Liver (tissue), 9 donors: ENCODE results near the gene SPEF1. TPM values are rescaled to one million over a fixed set of nuclear protein-coding genes. Genes with fewer than 3 reads are reported as not detected.

Experiments used
- DNase-seq: peaks from one replicate; pipeline ENCODE4 v3.0.0-alpha.2; 2017; ENCODE audit warnings: low spot score
- H3K27ac ChIP-seq, 2 donors: one replicate each; pipeline ENCODE4 v1.7.0; 2013; ENCODE audit warnings: inconsistent platforms in 2 of 2, low read length in 2 of 2, control low read depth in 1 of 2, low read depth in 1 of 2, mild to moderate bottlenecking in 1 of 2
- H3K27me3 ChIP-seq, 4 donors: one replicate each; pipeline versions ENCODE4 v1.6.1 to v1.7.0; 2013; ENCODE audit warnings: low read length in 3 of 4, inconsistent platforms in 1 of 4, mild to moderate bottlenecking in 1 of 4, moderate library complexity in 1 of 4; ENCODE audit not compliant: control insufficient read depth in 4 of 4, insufficient read depth in 4 of 4
- H3K36me3 ChIP-seq, 4 donors: one replicate each; pipeline versions ENCODE4 v1.6.1 to v1.7.0; 2013; ENCODE audit warnings: low read length in 3 of 4, mild to moderate bottlenecking in 3 of 4, low read depth in 1 of 4, moderate library complexity in 1 of 4; ENCODE audit not compliant: control insufficient read depth in 4 of 4, insufficient read depth in 3 of 4
- H3K4me1 ChIP-seq, 4 donors: one replicate each; pipeline versions ENCODE4 v1.6.1 to v1.7.0; 2013; ENCODE audit warnings: low read length in 3 of 4, mild to moderate bottlenecking in 3 of 4, moderate library complexity in 1 of 4; ENCODE audit not compliant: control insufficient read depth in 4 of 4, insufficient read depth in 4 of 4
- H3K4me3 ChIP-seq, 3 donors: one replicate each; pipeline versions ENCODE4 v1.6.1 to v1.7.0; 2013; ENCODE audit warnings: low read length in 3 of 3, control low read depth in 1 of 3, low read depth in 1 of 3, mild to moderate bottlenecking in 1 of 3
- H3K9ac ChIP-seq, 2 donors: one replicate each; pipeline ENCODE4 v1.7.0; 2013; ENCODE audit warnings: low read length in 2 of 2, mild to moderate bottlenecking in 2 of 2, moderate library complexity in 2 of 2, control low read depth in 1 of 2, low read depth in 1 of 2
- H3K9me3 ChIP-seq, 4 donors: one replicate each; pipeline versions ENCODE4 v1.6.1 to v1.7.0; 2013; ENCODE audit warnings: low read length in 3 of 4; ENCODE audit not compliant: control insufficient read depth in 4 of 4
- EGR1 ChIP-seq, 2 donors: IDR thresholded peaks; 2 replicates each; pipeline ENCODE4 v1.6.1; 2016 to 2018; ENCODE audit warnings: antibody characterized with exemption in 2 of 2, low read depth in 2 of 2
- FOXA1 ChIP-seq: IDR thresholded peaks from 2 replicates; pipeline ENCODE4 v1.6.1; 2016; ENCODE audit warnings: antibody characterized with exemption
- FOXA2 ChIP-seq: IDR thresholded peaks from 2 replicates; pipeline ENCODE4 v1.6.1; 2016; ENCODE audit warnings: antibody characterized with exemption
- GABPA ChIP-seq, 2 donors: IDR thresholded peaks in 1 of 2; conservative IDR thresholded peaks in 1 of 2; 2 replicates each; pipeline ENCODE4 v1.6.1; 2016; ENCODE audit warnings: antibody characterized with exemption in 2 of 2, mild to moderate bottlenecking in 1 of 2, moderate library complexity in 1 of 2
- HNF4A ChIP-seq, 2 donors: conservative IDR thresholded peaks; 2 replicates each; pipeline ENCODE4 v1.6.1; 2016; ENCODE audit warnings: antibody characterized with exemption in 2 of 2, mild to moderate bottlenecking in 2 of 2
- HNF4G ChIP-seq: IDR thresholded peaks from 2 replicates; pipeline ENCODE4 v1.6.1; 2016; ENCODE audit warnings: antibody characterized with exemption
- JUND ChIP-seq, 2 donors: IDR thresholded peaks; 2 replicates each; pipeline ENCODE4 v1.6.1; 2016; ENCODE audit warnings: antibody characterized with exemption in 2 of 2
- NR2F2 ChIP-seq: IDR thresholded peaks from 2 replicates; pipeline ENCODE4 v1.6.1; 2016; ENCODE audit warnings: antibody characterized with exemption
- RAD21 ChIP-seq, 2 donors: IDR thresholded peaks; 2 replicates each; pipeline ENCODE4 v1.6.1; 2016; ENCODE audit warnings: antibody characterized with exemption in 2 of 2, mild to moderate bottlenecking in 2 of 2
- SP1 ChIP-seq: IDR thresholded peaks from 2 replicates; pipeline ENCODE4 v1.6.1; 2018; ENCODE audit warnings: antibody characterized with exemption, mild to moderate bottlenecking
- TAF1 ChIP-seq: conservative IDR thresholded peaks from 2 replicates; pipeline ENCODE4 v1.6.1; 2016; ENCODE audit warnings: antibody characterized with exemption, mild to moderate bottlenecking
- YY1 ChIP-seq: IDR thresholded peaks from 2 replicates; pipeline ENCODE4 v1.6.1; 2016; ENCODE audit warnings: antibody characterized with exemption, mild to moderate bottlenecking
- WGBS: extraction: QIAGEN DNeasy Blood & Tissue Kit; methylation state at CpG from one replicate; pipeline ENCODE4 v1.1.7; 2013; 5-methylcytosine and 5-hydroxymethylcytosine counted together
- polyA plus RNA-seq, 2 donors: library from polyadenylated mRNA; stranded (reverse) in 1 of 2; unstranded in 1 of 2; fragments of 200-250 nt in 1 of 2; fragments of >200 nt in 1 of 2; fragmentation: Nextera tagmentation in 1 of 2; extraction: Ambion mirVana in 1 of 2; gene quantifications; one replicate each; pipeline versions ENCODE4 v1.2.1 to v1.2.3, GENCODE V29; 2013 to 2015
- total RNA-seq, 2 donors: library from RNA; depleted of rRNA; stranded (reverse); fragments of >200 nt; gene quantifications; one replicate each; pipeline ENCODE4 v1.2.3, GENCODE V29; 2014
- TF ChIP-seq, protein P1 (sequence below): IDR thresholded peaks from 2 replicates; pipeline ENCODE4 v1.6.1; 2016; ENCODE audit warnings: antibody characterized with exemption
- TF ChIP-seq, protein P2 (sequence below): IDR thresholded peaks from 2 replicates; pipeline ENCODE4 v1.6.1; 2016; ENCODE audit warnings: antibody characterized with exemption
- TF ChIP-seq, protein P3 (sequence below): IDR thresholded peaks from 2 replicates; pipeline ENCODE4 v1.6.1; 2016; ENCODE audit warnings: antibody characterized with exemption, mild to moderate bottlenecking
- donor health status: healthy.
- donor health status: healthy.
- donor health status: healthy.
- donor health status: healthy.
- donor health status: healthy.

The SPEF1 gene
- total and polyA plus RNA-seq, 4 donors: not detected

DNA sequence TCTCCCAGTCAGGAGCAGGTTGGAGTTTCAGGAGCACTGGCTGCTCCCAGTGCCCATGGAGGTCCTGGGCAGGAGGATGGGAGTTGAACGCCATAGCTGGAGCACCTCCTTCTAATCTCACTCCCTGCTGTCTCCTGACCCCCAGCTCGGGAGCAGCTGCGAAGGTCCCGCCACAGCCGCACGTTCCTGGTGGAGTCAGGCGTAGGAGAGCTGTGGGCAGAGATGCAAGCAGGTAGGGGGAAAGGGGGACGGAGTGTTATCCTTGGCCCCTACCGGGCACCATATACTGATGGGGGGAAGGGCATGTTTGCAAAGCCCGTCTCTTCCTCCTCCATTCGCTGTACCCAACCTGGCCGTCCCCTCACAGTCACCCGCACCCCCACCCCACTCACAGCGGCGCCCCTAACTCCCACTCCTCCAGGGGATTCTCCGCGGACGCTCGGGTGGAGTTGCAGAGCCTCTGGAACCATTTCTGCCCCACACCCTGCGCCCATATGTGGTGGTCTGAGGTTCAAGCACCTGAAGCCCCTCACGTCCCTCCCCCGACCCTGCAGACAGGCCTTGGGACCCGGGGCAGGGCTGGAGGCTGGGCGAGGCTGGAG is 32.1 kb downstream of the SPEF1 start (continued):
- TF ChIP-seq, protein P1, sequence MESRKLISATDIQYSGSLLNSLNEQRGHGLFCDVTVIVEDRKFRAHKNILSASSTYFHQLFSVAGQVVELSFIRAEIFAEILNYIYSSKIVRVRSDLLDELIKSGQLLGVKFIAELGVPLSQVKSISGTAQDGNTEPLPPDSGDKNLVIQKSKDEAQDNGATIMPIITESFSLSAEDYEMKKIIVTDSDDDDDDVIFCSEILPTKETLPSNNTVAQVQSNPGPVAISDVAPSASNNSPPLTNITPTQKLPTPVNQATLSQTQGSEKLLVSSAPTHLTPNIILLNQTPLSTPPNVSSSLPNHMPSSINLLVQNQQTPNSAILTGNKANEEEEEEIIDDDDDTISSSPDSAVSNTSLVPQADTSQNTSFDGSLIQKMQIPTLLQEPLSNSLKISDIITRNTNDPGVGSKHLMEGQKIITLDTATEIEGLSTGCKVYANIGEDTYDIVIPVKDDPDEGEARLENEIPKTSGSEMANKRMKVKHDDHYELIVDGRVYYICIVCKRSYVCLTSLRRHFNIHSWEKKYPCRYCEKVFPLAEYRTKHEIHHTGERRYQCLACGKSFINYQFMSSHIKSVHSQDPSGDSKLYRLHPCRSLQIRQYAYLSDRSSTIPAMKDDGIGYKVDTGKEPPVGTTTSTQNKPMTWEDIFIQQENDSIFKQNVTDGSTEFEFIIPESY: no peak
- TF ChIP-seq GABPA (IDR thresholded peaks at IDR 0.05 in 1 of 2, conservative IDR thresholded peaks at IDR 0.05 in 1 of 2) (no peak), FOXA2 (no peak)

DNA sequence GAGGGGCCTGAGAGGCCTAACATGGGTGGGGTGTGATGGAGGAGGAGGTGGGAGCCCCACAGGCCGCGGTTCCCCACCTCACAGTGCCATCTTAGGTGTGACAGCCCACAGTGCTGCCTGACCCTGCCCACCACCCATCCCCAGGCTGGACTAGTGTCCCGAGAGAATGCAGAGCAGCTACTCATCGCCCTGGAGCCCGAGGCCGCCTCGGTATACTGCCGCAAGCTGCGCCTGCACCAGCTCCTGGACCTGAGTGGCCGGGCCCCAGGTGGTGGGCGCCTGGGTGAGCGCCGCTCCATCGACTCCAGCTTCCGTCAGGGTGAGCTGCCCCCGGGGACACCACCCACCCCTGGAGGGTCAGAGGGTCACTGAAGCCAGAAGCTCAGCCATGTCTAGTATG is 33.2 kb downstream of the SPEF1 start:
- no peak overlapping the region for H3K9ac ChIP-seq
- TF ChIP-seq, protein P2, sequence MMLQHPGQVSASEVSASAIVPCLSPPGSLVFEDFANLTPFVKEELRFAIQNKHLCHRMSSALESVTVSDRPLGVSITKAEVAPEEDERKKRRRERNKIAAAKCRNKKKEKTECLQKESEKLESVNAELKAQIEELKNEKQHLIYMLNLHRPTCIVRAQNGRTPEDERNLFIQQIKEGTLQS: no peak
- TF ChIP-seq RAD21 (IDR thresholded peaks at IDR 0.05) (no peak), HNF4G (no peak), JUND (IDR thresholded peaks at IDR 0.05) (no peak), NR2F2 (no peak), TAF1 (no peak), GABPA (IDR thresholded peaks at IDR 0.05 in 1 of 2, conservative IDR thresholded peaks at IDR 0.05 in 1 of 2) (no peak), YY1 (no peak), EGR1 (IDR thresholded peaks at IDR 0.05; ENCODE audit: low read depth in 2 of 2) (no peak), FOXA1 (no peak), HNF4A (conservative IDR thresholded peaks at IDR 0.05) (no peak), SP1 (no peak)
- TF ChIP-seq, protein P1: no peak
- TF ChIP-seq, protein P3, sequence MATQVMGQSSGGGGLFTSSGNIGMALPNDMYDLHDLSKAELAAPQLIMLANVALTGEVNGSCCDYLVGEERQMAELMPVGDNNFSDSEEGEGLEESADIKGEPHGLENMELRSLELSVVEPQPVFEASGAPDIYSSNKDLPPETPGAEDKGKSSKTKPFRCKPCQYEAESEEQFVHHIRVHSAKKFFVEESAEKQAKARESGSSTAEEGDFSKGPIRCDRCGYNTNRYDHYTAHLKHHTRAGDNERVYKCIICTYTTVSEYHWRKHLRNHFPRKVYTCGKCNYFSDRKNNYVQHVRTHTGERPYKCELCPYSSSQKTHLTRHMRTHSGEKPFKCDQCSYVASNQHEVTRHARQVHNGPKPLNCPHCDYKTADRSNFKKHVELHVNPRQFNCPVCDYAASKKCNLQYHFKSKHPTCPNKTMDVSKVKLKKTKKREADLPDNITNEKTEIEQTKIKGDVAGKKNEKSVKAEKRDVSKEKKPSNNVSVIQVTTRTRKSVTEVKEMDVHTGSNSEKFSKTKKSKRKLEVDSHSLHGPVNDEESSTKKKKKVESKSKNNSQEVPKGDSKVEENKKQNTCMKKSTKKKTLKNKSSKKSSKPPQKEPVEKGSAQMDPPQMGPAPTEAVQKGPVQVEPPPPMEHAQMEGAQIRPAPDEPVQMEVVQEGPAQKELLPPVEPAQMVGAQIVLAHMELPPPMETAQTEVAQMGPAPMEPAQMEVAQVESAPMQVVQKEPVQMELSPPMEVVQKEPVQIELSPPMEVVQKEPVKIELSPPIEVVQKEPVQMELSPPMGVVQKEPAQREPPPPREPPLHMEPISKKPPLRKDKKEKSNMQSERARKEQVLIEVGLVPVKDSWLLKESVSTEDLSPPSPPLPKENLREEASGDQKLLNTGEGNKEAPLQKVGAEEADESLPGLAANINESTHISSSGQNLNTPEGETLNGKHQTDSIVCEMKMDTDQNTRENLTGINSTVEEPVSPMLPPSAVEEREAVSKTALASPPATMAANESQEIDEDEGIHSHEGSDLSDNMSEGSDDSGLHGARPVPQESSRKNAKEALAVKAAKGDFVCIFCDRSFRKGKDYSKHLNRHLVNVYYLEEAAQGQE: no peak
- H3K27ac ChIP-seq: no peak overlapping the region
- peaks cover 3 to 24% (median 15%) of the 10 kb centered on the region in 4 donors for H3K4me1 ChIP-seq
- H3K27me3 ChIP-seq: no peaks in the 10 kb centered on the region
- no peak overlapping the region for H3K4me3 ChIP-seq
- no peaks in the 10 kb centered on the region for H3K36me3 ChIP-seq
- no peaks in the 10 kb centered on the region for H3K9me3 ChIP-seq
- WGBS: 92% methylated on average over 16 of the region's 16 CpGs
- no peak for DNase-seq
